Measurements from ENCODE around the gene CHMP3.
"Not testable (repeated sequence)": the region's sequence is repeated elsewhere in the genome, so short reads cannot be mapped to it uniquely, and the experiment has no call there.

CHMP3 gene

DNA sequence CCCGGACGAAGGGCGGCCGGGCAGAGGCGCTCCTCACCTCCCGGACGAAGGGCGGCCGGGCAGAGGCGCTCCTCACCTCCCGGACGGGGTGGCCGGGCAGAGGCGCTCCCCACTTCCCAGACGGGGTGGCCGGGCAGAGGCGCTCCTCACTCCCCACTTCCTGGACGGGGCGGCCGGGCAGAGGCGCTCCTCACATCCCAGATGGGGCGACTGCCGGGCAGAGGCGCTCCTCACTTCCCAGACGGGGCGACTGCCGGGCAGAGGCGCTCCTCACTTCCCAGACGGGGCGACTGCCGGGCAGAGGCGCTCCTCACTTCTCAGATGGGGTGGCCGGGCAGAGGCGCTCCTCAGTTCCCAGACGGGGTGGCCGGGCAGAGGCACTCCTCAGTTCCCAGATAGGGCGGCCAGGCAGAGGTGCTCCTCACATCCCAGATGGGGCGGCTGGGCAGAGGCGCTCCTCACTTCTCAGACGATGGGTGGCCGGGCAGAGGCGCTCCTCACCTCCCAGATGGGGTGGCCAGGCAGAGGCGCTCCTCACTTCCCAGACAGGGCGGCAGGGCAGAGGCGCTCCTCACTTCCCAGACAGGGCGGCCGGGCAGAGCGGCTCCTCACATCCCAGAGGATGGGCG is 17.8 kb downstream of the CHMP3 start:
- not testable (repeated sequence) for DNase-seq (ENCODE audit: low spot score); H2BK120ac ChIP-seq (ENCODE audit: low read depth, low read length); H4K8ac ChIP-seq (ENCODE audit: low read depth, low read length); H3K9ac ChIP-seq (ENCODE audit: low read depth, low read length, poor library complexity); H3K4me3 ChIP-seq (ENCODE audit: low read length in 2 of 2); H3K4me1 ChIP-seq (ENCODE audit: control insufficient read depth in 2 of 2, insufficient read depth in 1 of 2, low read depth in 1 of 2, low read length in 2 of 2); H3K4me2 ChIP-seq (ENCODE audit: insufficient read depth, low read length, poor library complexity, severe bottlenecking); H2BK15ac ChIP-seq (ENCODE audit: low read length); H2AFZ ChIP-seq (ENCODE audit: low read length); H3K27me3 ChIP-seq (ENCODE audit: control insufficient read depth in 3 of 3, insufficient read depth in 3 of 3, low read depth in 1 of 3, low read length in 3 of 3); H3K79me1 ChIP-seq (ENCODE audit: low read depth, low read length); H3K27ac ChIP-seq (replicated peaks; ENCODE audit: low read length); H2BK12ac ChIP-seq (ENCODE audit: low read length); H3K23ac ChIP-seq (ENCODE audit: low read depth, low read length, poor library complexity); H2AK5ac ChIP-seq (ENCODE audit: low read depth, low read length); H3K4ac ChIP-seq (ENCODE audit: low read length); H3K36me3 ChIP-seq (replicated peaks in 1 of 2; ENCODE audit: control insufficient read depth in 2 of 2, insufficient read depth in 2 of 2, low read length in 2 of 2); H4K91ac ChIP-seq (ENCODE audit: low read depth, low read length, poor library complexity); H3K14ac ChIP-seq (ENCODE audit: low read length); H3K18ac ChIP-seq (ENCODE audit: low read length); H2BK5ac ChIP-seq (ENCODE audit: low read length)
- no CpG with 5 or more reads among the region's 49 CpGs for WGBS, 2 donors (ENCODE audit: extremely low coverage in 2 of 2, insufficient read length in 2 of 2, insufficient replicate concordance in 1 of 2)
- peaks cover 0 to 35% of the 10 kb centered on the region in 2 donors for H3K9me3 ChIP-seq (replicated peaks in 1 of 2; ENCODE audit: control insufficient read depth in 2 of 2, insufficient read depth in 1 of 2, low read depth in 1 of 2, low read length in 2 of 2)

DNA sequence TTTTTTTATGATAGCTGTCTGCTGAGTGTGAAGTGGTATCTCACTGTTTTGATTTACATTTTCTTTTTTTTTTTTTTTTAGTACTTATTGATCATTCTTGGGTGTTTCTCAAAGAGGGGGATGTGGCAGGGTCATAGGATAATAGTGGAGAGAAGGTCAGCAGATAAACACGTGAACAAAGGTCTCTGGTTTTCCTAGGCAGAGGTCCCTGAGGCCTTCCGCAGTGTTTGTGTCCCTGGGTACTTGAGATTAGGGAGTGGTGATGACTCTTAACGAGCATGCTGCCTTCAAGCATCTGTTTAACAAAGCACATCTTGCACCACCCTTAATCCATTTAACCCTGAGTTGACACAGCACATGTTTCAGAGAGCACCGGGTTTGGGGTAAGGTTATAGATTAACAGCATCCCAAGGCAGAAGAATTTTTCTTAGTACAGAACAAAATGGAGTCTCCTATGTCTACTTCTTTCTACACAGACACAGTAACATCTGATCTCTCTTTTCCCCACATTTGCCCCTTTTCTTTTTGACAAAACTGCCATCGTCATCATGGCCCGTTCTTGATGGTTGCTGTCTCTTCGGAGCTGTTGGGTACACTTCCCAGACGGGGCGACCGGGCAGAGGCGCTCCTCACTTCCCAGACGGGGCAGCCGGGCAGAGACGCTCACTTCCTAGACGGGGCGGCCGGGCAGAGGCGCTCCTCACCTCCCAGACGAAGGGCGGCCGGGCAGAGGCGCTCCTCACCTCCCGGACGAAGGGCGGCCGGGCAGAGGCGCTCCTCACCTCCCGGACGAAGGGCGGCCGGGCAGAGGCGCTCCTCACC is 18.8 kb downstream of the CHMP3 start:
- not testable (repeated sequence) for H2BK120ac ChIP-seq (ENCODE audit: low read depth, low read length); H3K36me3 ChIP-seq (replicated peaks in 1 of 2; ENCODE audit: control insufficient read depth in 2 of 2, insufficient read depth in 2 of 2, low read length in 2 of 2); H3K27me3 ChIP-seq (ENCODE audit: control insufficient read depth in 3 of 3, insufficient read depth in 3 of 3, low read depth in 1 of 3, low read length in 3 of 3); H2BK15ac ChIP-seq (ENCODE audit: low read length); H2BK5ac ChIP-seq (ENCODE audit: low read length); H4K8ac ChIP-seq (ENCODE audit: low read depth, low read length); H3K14ac ChIP-seq (ENCODE audit: low read length); H3K27ac ChIP-seq (replicated peaks; ENCODE audit: low read length); H3K23ac ChIP-seq (ENCODE audit: low read depth, low read length, poor library complexity); H3K4me2 ChIP-seq (ENCODE audit: insufficient read depth, low read length, poor library complexity, severe bottlenecking); H2AFZ ChIP-seq (ENCODE audit: low read length); H3K4me1 ChIP-seq (ENCODE audit: control insufficient read depth in 2 of 2, insufficient read depth in 1 of 2, low read depth in 1 of 2, low read length in 2 of 2); H3K4ac ChIP-seq (ENCODE audit: low read length); H2AK5ac ChIP-seq (ENCODE audit: low read depth, low read length); H3K18ac ChIP-seq (ENCODE audit: low read length); H3K79me1 ChIP-seq (ENCODE audit: low read depth, low read length); H3K4me3 ChIP-seq (ENCODE audit: low read length in 2 of 2); DNase-seq (ENCODE audit: low spot score); H2BK12ac ChIP-seq (ENCODE audit: low read length); H3K9ac ChIP-seq (ENCODE audit: low read depth, low read length, poor library complexity); H4K91ac ChIP-seq (ENCODE audit: low read depth, low read length, poor library complexity)
- H3K9me3 ChIP-seq (replicated peaks in 1 of 2; ENCODE audit: control insufficient read depth in 2 of 2, insufficient read depth in 1 of 2, low read depth in 1 of 2, low read length in 2 of 2) = peaks cover 0 to 28% of the 10 kb centered on the region in 2 donors
- WGBS, 2 donors (ENCODE audit: extremely low coverage in 2 of 2, insufficient read length in 2 of 2, insufficient replicate concordance in 1 of 2) = no CpG with 5 or more reads among the region's 32 CpGs

DNA sequence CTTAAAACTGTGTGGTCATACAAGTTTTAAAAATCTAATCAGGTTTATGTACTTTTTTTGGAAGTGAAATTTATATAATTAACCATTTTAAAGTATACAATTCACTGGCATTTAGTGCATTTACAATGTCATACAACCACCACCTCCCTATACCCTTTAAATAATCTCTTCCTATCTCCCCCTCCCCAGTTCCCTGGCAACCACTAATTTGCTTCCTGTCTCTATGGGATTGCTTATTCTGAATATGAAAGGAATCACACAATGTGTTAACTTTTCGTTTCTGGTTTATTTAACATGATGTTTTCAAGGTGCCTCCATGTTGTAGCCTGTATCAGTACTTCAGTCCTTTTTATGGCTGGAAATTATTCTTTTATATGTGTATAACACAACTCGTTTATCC is 19.4 kb downstream of the CHMP3 start:
- H3K14ac ChIP-seq (ENCODE audit: low read length) = no peak overlapping the region
- peaks cover 0 to 28% of the 10 kb centered on the region in 2 donors for H3K9me3 ChIP-seq (replicated peaks in 1 of 2; ENCODE audit: control insufficient read depth in 2 of 2, insufficient read depth in 1 of 2, low read depth in 1 of 2, low read length in 2 of 2)
- H3K9ac ChIP-seq (ENCODE audit: low read depth, low read length, poor library complexity) = no peak overlapping the region
- H4K8ac ChIP-seq (ENCODE audit: low read depth, low read length) = no peak overlapping the region
- H2BK15ac ChIP-seq (ENCODE audit: low read length) = no peak overlapping the region
- H2BK120ac ChIP-seq (ENCODE audit: low read depth, low read length) = no peak overlapping the region
- no peak overlapping the region for H4K91ac ChIP-seq (ENCODE audit: low read depth, low read length, poor library complexity)
- no peak for DNase-seq (ENCODE audit: low spot score)
- H3K23ac ChIP-seq (ENCODE audit: low read depth, low read length, poor library complexity) = no peak overlapping the region
- no peak overlapping the region for H2AFZ ChIP-seq (ENCODE audit: low read length)
- H3K4me1 ChIP-seq (ENCODE audit: control insufficient read depth in 2 of 2, insufficient read depth in 1 of 2, low read depth in 1 of 2, low read length in 2 of 2) = no peaks in the 10 kb centered on the region
- no peak overlapping the region for H3K4me3 ChIP-seq (ENCODE audit: low read length in 2 of 2)
- H2AK5ac ChIP-seq (ENCODE audit: low read depth, low read length) = no peak overlapping the region
- H2BK12ac ChIP-seq (ENCODE audit: low read length) = no peak overlapping the region
- no CpG with 5 or more reads among the region's 2 CpGs for WGBS, 2 donors (ENCODE audit: extremely low coverage in 2 of 2, insufficient read length in 2 of 2, insufficient replicate concordance in 1 of 2)
- no peak overlapping the region for H3K4ac ChIP-seq (ENCODE audit: low read length)
- H3K27me3 ChIP-seq (ENCODE audit: control insufficient read depth in 3 of 3, insufficient read depth in 3 of 3, low read depth in 1 of 3, low read length in 3 of 3) = no peaks in the 10 kb centered on the region
- H2BK5ac ChIP-seq (ENCODE audit: low read length) = no peak overlapping the region
- no peaks in the 10 kb centered on the region for H3K79me1 ChIP-seq (ENCODE audit: low read depth, low read length)
- no peak overlapping the region for H3K18ac ChIP-seq (ENCODE audit: low read length)
- peaks cover 0 to 6% of the 10 kb centered on the region in 2 donors for H3K36me3 ChIP-seq (replicated peaks in 1 of 2; ENCODE audit: control insufficient read depth in 2 of 2, insufficient read depth in 2 of 2, low read length in 2 of 2)
- H3K27ac ChIP-seq (replicated peaks; ENCODE audit: low read length) = no peak overlapping the region
- no peak overlapping the region for H3K4me2 ChIP-seq (ENCODE audit: insufficient read depth, low read length, poor library complexity, severe bottlenecking)

DNA sequence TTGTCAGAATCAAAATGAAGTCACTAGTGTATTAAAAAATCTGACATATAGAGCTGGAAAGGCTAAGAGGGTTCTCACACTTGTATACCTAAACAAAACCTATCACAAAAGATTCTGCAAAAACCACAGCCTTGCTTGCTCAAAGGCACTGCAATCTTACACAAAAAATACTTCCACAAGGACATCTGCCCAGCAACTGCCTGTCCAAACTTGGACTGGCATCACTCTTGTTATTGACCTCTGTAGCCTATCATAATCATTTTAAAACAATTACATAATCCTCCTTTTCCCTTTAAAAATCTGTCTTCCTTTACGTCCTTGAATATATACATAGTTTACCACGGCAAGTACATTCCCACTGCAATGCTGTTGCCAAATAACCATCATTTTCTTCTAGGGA is 19.9 kb downstream of the CHMP3 start:
- H2AFZ ChIP-seq (ENCODE audit: low read length) = no peak overlapping the region
- no peak overlapping the region for H2AK5ac ChIP-seq (ENCODE audit: low read depth, low read length)
- no peak overlapping the region for H4K8ac ChIP-seq (ENCODE audit: low read depth, low read length)
- no peak overlapping the region for H2BK120ac ChIP-seq (ENCODE audit: low read depth, low read length)
- no peak overlapping the region for H2BK5ac ChIP-seq (ENCODE audit: low read length)
- no peaks in the 10 kb centered on the region for H3K79me1 ChIP-seq (ENCODE audit: low read depth, low read length)
- peaks cover 0 to 28% of the 10 kb centered on the region in 2 donors for H3K9me3 ChIP-seq (replicated peaks in 1 of 2; ENCODE audit: control insufficient read depth in 2 of 2, insufficient read depth in 1 of 2, low read depth in 1 of 2, low read length in 2 of 2)
- H3K9ac ChIP-seq (ENCODE audit: low read depth, low read length, poor library complexity) = no peak overlapping the region
- no peak overlapping the region for H3K4me3 ChIP-seq (ENCODE audit: low read length in 2 of 2)
- H3K23ac ChIP-seq (ENCODE audit: low read depth, low read length, poor library complexity) = no peak overlapping the region
- H3K27me3 ChIP-seq (ENCODE audit: control insufficient read depth in 3 of 3, insufficient read depth in 3 of 3, low read depth in 1 of 3, low read length in 3 of 3) = no peaks in the 10 kb centered on the region
- 100% methylated on average over 1 of the region's 2 CpGs for WGBS, 2 donors (ENCODE audit: extremely low coverage in 2 of 2, insufficient read length in 2 of 2, insufficient replicate concordance in 1 of 2)
- H3K4me1 ChIP-seq (ENCODE audit: control insufficient read depth in 2 of 2, insufficient read depth in 1 of 2, low read depth in 1 of 2, low read length in 2 of 2) = no peaks in the 10 kb centered on the region
- H2BK15ac ChIP-seq (ENCODE audit: low read length) = no peak overlapping the region
- no peak overlapping the region for H2BK12ac ChIP-seq (ENCODE audit: low read length)
- H3K18ac ChIP-seq (ENCODE audit: low read length) = no peak overlapping the region
- H3K4ac ChIP-seq (ENCODE audit: low read length) = no peak overlapping the region
- no peak overlapping the region for H3K4me2 ChIP-seq (ENCODE audit: insufficient read depth, low read length, poor library complexity, severe bottlenecking)
- H3K36me3 ChIP-seq (replicated peaks in 1 of 2; ENCODE audit: control insufficient read depth in 2 of 2, insufficient read depth in 2 of 2, low read length in 2 of 2) = peaks cover 0 to 6% of the 10 kb centered on the region in 2 donors
- no peak overlapping the region for H3K27ac ChIP-seq (replicated peaks; ENCODE audit: low read length)
- no peak for DNase-seq (ENCODE audit: low spot score)
- no peak overlapping the region for H3K14ac ChIP-seq (ENCODE audit: low read length)
- no peak overlapping the region for H4K91ac ChIP-seq (ENCODE audit: low read depth, low read length, poor library complexity)
